Loucy (cell line): ENCODE results near the gene RAB30.
"Not testable (repeated sequence)": the region's sequence is repeated elsewhere in the genome, so short reads cannot be mapped to it uniquely, and the experiment has no call there.

Experiments
- H2AFZ ChIP-seq: fragments of 200-600 bp; sonication (generic); 2 replicates; pipeline ENCODE4 v1.6.0; 2016; ENCODE audit warnings: antibody characterized with exemption, mild to moderate bottlenecking, low read length, moderate library complexity
- H3F3A ChIP-seq: fragments of 200-600 bp; 2 replicates; pipeline ENCODE4 v1.6.0; 2016; ENCODE audit warnings: antibody characterized with exemption, low read depth, mild to moderate bottlenecking
- H3K27me3 ChIP-seq: fragments of 200-600 bp; sonication (generic); 2 replicates; pipeline ENCODE4 v1.6.1; 2014; ENCODE audit warnings: low read length, mild to moderate bottlenecking; ENCODE audit not compliant: insufficient read depth, poor library complexity, severe bottlenecking
- H3K36me3 ChIP-seq: fragments of 200-600 bp; sonication (generic); 2 replicates; pipeline ENCODE4 v1.6.1; 2016; ENCODE audit warnings: low read length; ENCODE audit not compliant: insufficient read depth
- H3K4me1 ChIP-seq: fragments of 200-600 bp; sonication (generic); 2 replicates; pipeline ENCODE4 v1.5.1; 2014; ENCODE audit warnings: low read length, mild to moderate bottlenecking; ENCODE audit not compliant: insufficient read depth, poor library complexity, severe bottlenecking
- H3K4me2 ChIP-seq: fragments of 200-600 bp; sonication (generic); 2 replicates; pipeline ENCODE4 v1.6.0; 2014; ENCODE audit warnings: antibody characterized with exemption, low read length, low read depth, mild to moderate bottlenecking; ENCODE audit not compliant: poor library complexity, severe bottlenecking
- H3K4me3 ChIP-seq: fragments of 200-600 bp; sonication (generic); 2 replicates; pipeline ENCODE4 v1.5.1; 2014; ENCODE audit warnings: low read length, mild to moderate bottlenecking, mixed read lengths; ENCODE audit not compliant: poor library complexity, severe bottlenecking
- H3K79me2 ChIP-seq: fragments of 200-600 bp; sonication (generic); 2 replicates; pipeline ENCODE4 v1.6.1; 2014; ENCODE audit warnings: low read length; ENCODE audit not compliant: insufficient read depth
- H3K9ac ChIP-seq: fragments of 200-600 bp; sonication (generic); 2 replicates; pipeline ENCODE4 v1.6.0; 2014; ENCODE audit warnings: mild to moderate bottlenecking, low read depth, low read length, moderate library complexity; ENCODE audit not compliant: poor library complexity, severe bottlenecking
- H3K9me2 ChIP-seq: fragments of 200-600 bp; sonication (generic); replicated peaks from 2 replicates; pipeline ENCODE4 v1.6.1; 2016; ENCODE audit warnings: low read depth, low read length, mixed read lengths
- H3K9me3 ChIP-seq: fragments of 200-600 bp; sonication (generic); 2 replicates; pipeline ENCODE4 v1.6.1; 2014; ENCODE audit warnings: mild to moderate bottlenecking, antibody characterized with exemption, low read length, low read depth; ENCODE audit not compliant: insufficient read depth
- H4K20me1 ChIP-seq: fragments of 200-600 bp; sonication (generic); 2 replicates; pipeline ENCODE4 v1.6.0; 2014; ENCODE audit warnings: antibody characterized with exemption, low read length, mild to moderate bottlenecking; ENCODE audit not compliant: insufficient read depth, poor library complexity, severe bottlenecking
- CTCF ChIP-seq: fragments of 200-600 bp; sonication (generic); conservative IDR thresholded peaks from 2 replicates; pipeline ENCODE4 v1.5.1; 2014; ENCODE audit warnings: mild to moderate bottlenecking, antibody characterized with exemption, low read length
- EZH2phosphoT487 ChIP-seq: fragments of 200-600 bp; IDR thresholded peaks from 2 replicates; pipeline ENCODE4 v1.6.1; 2018; ENCODE audit warnings: antibody characterized with exemption, mild to moderate bottlenecking, moderate library complexity, borderline replicate concordance

RAB30 gene

GRCh38 chr11:83011333-83012167, 60.1 kb downstream of the RAB30 start:
- no peaks in the 10 kb centered on the region for H3K9me2 ChIP-seq
- H3K4me1 ChIP-seq, result no peaks in the 10 kb centered on the region
- H3K4me2 ChIP-seq, result no peak overlapping the region
- H4K20me1 ChIP-seq, result no peaks in the 10 kb centered on the region
- no peak for TF ChIP-seq EZH2phosphoT487
- no peak for TF ChIP-seq CTCF
- H3K79me2 ChIP-seq, result no peaks in the 10 kb centered on the region
- H2AFZ ChIP-seq, result no peak overlapping the region
- H3K4me3 ChIP-seq, result no peak overlapping the region
- H3K36me3 ChIP-seq, result no peaks in the 10 kb centered on the region
- H3K9me3 ChIP-seq, result no peaks in the 10 kb centered on the region
- no peaks in the 10 kb centered on the region for H3F3A ChIP-seq
- H3K9ac ChIP-seq, result no peak overlapping the region
- no peaks in the 10 kb centered on the region for H3K27me3 ChIP-seq

- Histone ChIP-seq H3K36me3 (no peaks in the 10 kb centered on the region), H2AFZ (no peak overlapping the region), H3K9ac (no peak overlapping the region), H4K20me1 (no peaks in the 10 kb centered on the region), H3K27me3 (no peaks in the 10 kb centered on the region), H3K9me2 (no peaks in the 10 kb centered on the region), H3F3A (no peaks in the 10 kb centered on the region), H3K79me2 (no peaks in the 10 kb centered on the region), H3K4me2 (no peak overlapping the region), H3K4me1 (no peaks in the 10 kb centered on the region), H3K4me3 (no peak overlapping the region), H3K9me3 (no peaks in the 10 kb centered on the region)
- no peak for TF ChIP-seq EZH2phosphoT487
- TF ChIP-seq CTCF, result no peak
Observed at GRCh38 chr11:83009999-83010398, 61.7 kb downstream of the RAB30 start.

- H3K4me1 ChIP-seq, H4K20me1 ChIP-seq, H3K4me2 ChIP-seq, H3K9ac ChIP-seq, H3K9me3 ChIP-seq, H3F3A ChIP-seq, H3K9me2 ChIP-seq, H3K4me3 ChIP-seq, H3K27me3 ChIP-seq, H3K36me3 ChIP-seq, H2AFZ ChIP-seq, H3K79me2 ChIP-seq: not testable (repeated sequence)
Observed at GRCh38 chr11:83009136-83009535, 62.6 kb downstream of the RAB30 start.

- H3K36me3 ChIP-seq, result no peaks in the 10 kb centered on the region
- no peaks in the 10 kb centered on the region for H3K9me2 ChIP-seq
- H3F3A ChIP-seq, result no peaks in the 10 kb centered on the region
- no peaks in the 10 kb centered on the region for H3K4me1 ChIP-seq
- no peaks in the 10 kb centered on the region for H4K20me1 ChIP-seq
- no peaks in the 10 kb centered on the region for H3K79me2 ChIP-seq
- no peak overlapping the region for H3K4me3 ChIP-seq
- H3K27me3 ChIP-seq, result no peaks in the 10 kb centered on the region
- H3K9ac ChIP-seq, result no peak overlapping the region
- H3K4me2 ChIP-seq, result no peak overlapping the region
- TF ChIP-seq EZH2phosphoT487 (no peak), CTCF (no peak)
- no peaks in the 10 kb centered on the region for H3K9me3 ChIP-seq
- no peak overlapping the region for H2AFZ ChIP-seq
Observed at GRCh38 chr11:83008581-83008923, 63.1 kb downstream of the RAB30 start.
